GM10266 (cell line): ENCODE measurements around the gene LDHAL6A.

ENCODE experiments used
- DNase-seq: peaks from one replicate; pipeline ENCODE4 v3.0.0; 2012; ENCODE audit errors: extremely low spot score
- TF ChIP-seq, protein P1 (sequence below): IDR thresholded peaks from 2 replicates; pipeline ENCODE4 v1.5.1; 2012; ENCODE audit warnings: mild to moderate bottlenecking, low read depth; ENCODE audit not compliant: control insufficient read depth, insufficient read depth; ENCODE audit errors: missing control alignments

The LDHAL6A gene

DNA sequence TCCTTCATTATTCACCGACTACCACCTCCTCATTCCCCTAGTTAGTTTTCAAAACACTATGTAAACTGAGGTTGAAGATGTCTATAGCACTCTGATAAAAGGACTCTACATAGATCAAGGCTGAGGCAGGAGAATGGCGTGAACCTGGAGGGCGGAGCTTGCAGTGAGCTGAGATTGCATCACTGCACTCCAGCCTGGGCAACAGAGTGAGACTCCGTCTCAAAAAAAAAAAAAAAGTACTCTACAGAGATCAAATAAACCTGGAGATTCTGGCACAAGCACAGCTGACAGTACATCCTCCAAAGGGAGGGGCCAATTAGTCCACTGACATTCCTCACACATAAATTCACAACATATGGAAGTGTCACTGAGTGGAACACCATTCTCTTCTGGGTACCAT is 40.0 kb downstream of the LDHAL6A start:
- DNase-seq = no peak
- TF ChIP-seq, protein P1, sequence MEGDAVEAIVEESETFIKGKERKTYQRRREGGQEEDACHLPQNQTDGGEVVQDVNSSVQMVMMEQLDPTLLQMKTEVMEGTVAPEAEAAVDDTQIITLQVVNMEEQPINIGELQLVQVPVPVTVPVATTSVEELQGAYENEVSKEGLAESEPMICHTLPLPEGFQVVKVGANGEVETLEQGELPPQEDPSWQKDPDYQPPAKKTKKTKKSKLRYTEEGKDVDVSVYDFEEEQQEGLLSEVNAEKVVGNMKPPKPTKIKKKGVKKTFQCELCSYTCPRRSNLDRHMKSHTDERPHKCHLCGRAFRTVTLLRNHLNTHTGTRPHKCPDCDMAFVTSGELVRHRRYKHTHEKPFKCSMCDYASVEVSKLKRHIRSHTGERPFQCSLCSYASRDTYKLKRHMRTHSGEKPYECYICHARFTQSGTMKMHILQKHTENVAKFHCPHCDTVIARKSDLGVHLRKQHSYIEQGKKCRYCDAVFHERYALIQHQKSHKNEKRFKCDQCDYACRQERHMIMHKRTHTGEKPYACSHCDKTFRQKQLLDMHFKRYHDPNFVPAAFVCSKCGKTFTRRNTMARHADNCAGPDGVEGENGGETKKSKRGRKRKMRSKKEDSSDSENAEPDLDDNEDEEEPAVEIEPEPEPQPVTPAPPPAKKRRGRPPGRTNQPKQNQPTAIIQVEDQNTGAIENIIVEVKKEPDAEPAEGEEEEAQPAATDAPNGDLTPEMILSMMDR = no peak

DNA sequence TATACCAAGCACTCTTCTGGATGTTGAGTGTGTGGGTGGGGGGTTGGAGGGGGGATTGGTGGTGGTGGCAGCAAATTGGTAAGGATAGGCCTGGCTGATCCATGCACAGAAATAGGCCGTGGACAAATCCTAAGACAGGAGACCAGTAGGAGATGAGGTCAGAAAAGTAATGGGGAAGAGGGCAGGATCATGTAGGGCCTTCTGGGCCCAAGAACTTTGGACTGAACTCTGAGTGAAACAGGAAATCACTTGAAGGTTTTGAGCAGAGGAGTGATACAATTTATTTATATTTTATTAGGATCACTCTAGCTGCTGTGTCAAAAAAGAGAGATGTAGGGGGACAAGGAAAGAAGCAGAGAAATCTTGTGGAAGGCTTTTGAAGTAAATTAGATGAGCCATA is 42.4 kb downstream of the LDHAL6A start:
- no peak for DNase-seq
- TF ChIP-seq, protein P1 = no peak

DNA sequence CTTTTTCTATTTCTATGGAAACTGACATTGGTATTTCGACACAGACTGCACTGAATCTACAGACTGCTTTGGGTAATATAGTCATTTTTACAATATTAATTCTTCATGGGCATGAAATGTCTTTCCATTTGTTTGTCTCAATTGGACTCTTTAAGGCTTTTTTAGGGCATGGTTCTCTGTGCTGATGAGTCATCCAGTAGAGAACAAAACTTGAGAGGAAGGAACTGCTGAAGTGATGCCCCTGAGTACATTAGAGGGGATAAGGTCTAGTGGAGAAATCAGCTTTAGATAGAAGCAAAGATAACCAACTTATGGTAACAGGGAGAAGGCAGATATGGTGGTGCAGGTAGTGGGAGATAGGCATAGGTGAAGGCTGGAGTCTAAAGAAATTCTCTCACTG is 46.0 kb downstream of the LDHAL6A start:
- DNase-seq = no peak
- TF ChIP-seq, protein P1 = no peak

DNA sequence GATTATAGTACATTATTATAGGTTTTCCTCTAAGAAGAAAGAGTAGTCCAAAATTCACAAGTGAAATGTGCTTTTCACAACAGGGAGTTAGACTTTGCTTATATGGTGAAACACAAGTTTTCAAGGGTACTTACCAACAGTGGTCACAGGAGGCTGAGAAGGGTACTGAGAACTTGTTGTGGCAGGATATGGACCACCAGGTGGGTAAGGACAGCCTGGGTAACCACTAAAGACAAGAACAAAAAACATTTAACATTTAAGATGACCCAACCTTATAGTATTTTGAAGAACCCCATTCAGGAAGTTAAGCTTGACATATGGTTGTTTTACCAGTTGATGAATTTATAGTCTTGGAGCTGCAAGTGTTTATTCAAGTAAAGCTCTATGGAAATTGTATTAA is 46.7 kb downstream of the LDHAL6A start:
- TF ChIP-seq, protein P1 = no peak

DNA sequence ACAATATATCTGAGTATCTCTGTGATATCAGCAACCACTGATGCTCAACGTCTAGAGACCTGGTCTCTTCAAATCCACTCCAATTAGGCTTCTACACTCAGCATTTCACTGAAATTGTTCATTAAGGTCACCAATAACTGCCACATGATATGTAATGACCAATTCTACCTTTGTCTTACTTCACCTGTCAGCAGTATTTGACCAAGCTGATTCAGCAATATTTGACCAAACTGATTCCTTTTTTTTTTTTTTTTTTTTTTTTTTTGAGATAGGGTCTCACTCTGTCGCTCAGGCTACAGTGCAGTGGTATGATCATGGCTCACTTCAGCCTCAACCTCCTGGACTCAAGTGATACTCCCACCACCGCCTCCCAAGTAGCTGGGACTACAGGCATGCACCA is 65.5 kb downstream of the LDHAL6A start:
- no peak for DNase-seq
- TF ChIP-seq, protein P1 = no peak

More for the DNA sequence above, 46.7 kb downstream of the LDHAL6A start:
- DNase-seq = no peak

DNA sequence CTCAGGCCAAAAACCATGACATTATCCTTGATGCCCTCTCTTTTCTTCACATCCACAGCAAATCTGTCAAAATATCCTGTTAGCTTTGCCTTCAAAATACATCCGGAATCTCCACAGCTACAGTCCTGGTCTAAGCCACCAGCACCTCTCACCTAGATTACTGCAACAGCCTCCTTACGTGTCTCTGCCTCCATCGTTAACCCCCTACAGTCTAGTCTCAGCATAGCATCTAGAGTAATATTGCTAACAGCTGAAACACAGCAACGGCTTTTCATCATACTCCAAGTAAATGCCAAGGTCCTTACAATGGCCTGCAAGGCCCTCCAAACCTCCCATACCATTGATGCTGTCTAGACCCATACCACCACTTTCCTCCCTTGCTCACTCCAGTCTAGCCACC is 66.7 kb downstream of the LDHAL6A start:
- DNase-seq = no peak

DNA sequence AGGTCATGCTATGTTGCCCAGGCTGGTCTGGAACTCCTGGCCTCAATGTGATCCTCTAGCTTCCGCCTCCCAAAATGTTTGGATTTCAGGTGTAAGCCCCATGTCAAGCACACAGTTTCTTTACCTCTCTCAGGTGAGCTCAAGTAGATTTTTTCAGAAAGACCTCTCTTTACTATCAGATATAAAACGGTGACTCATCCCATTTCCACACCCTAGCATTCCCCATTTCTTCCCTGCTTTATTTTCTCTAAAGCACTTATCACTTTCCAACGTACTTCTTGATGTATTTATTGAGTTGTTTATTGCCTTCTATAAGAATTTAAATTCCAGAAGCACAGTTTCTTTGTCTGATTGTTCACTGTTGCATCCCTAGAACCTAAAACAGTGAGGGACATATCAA is 67.4 kb downstream of the LDHAL6A start:
- no peak for DNase-seq
- TF ChIP-seq, protein P1 = no peak

More for the DNA sequence above, 66.7 kb downstream of the LDHAL6A start:
- TF ChIP-seq, protein P1 = no peak
